Measurements from ENCODE around the gene INSIG1. TPM values are rescaled to one million over a fixed set of nuclear protein-coding genes. Genes with fewer than 3 reads are reported as not detected.
A peak's percentile ranks its signal among the peaks of the same experiment; 100 is the strongest.

The INSIG1 gene
- total and polyA plus RNA-seq, 10 donors: 15.8 to 61.8 (median 27.7) TPM

DNA sequence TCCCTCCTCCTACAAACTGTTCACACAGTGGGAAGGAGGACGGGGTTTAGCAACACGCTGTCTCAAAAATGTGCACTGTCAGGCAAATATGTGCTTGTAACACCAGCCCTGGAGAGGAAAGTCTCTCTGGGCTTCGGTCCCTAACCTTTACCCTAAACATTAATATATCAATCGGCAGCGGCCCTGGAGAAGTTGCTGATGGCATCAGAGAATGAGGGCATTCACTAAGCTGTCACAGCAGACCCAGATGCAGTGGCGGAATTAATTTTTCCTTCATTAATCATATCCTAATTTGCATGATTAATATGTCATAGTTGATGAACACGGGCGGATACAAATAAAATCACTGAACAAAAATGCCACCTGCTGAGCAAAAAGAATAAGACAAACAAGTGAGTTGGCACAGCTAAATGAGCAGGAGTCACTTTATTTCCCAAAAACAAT lies 45.2 kb upstream of the INSIG1 start:
- Histone ChIP-seq H3K27me3 (replicated peaks in 1 of 7) (peaks cover 0 to 36% (median 0%) of the 10 kb centered on the region in 7 donors), H3K4me3 (no peak overlapping the region), H3K27ac (no peak overlapping the region), H3K9me3 (no peaks in the 10 kb centered on the region), H3K4me1 (no peaks in the 10 kb centered on the region), H3K36me3 (no peaks in the 10 kb centered on the region)
- intact Hi-C loops (cut with DNase I; ENCODE audit: low total_unique reads): no loop called here
- TF ChIP-seq CTCF (IDR thresholded peaks at IDR 0.05 in 8 of 11, conservative IDR thresholded peaks at IDR 0.05 in 3 of 11): no peak
- no peak for TF ChIP-seq POLR2A (IDR thresholded peaks at IDR 0.05)
- TF ChIP-seq POLR2AphosphoS5 (IDR thresholded peaks at IDR 0.05): no peak
- peak; percentile 32 for DNase-seq
- 65 to 77% (median 68%) methylated on average over 8 of the region's 8 CpGs for WGBS, 5 donors

- peak; percentile 71 for DNase-seq
- Histone ChIP-seq H3K9me3 (no peaks in the 10 kb centered on the region), H3K36me3 (no peaks in the 10 kb centered on the region), H3K4me1 (no peaks in the 10 kb centered on the region), H3K27me3 (replicated peaks in 1 of 7) (peaks cover 0 to 36% (median 0%) of the 10 kb centered on the region in 7 donors), H3K4me3 (no peak overlapping the region), H3K27ac (no peak overlapping the region)
- intact Hi-C loops (cut with DNase I; ENCODE audit: low total_unique reads): no loop called here
- TF ChIP-seq CTCF (IDR thresholded peaks at IDR 0.05 in 8 of 11, conservative IDR thresholded peaks at IDR 0.05 in 3 of 11) (no peak), POLR2AphosphoS5 (IDR thresholded peaks at IDR 0.05) (no peak), POLR2A (IDR thresholded peaks at IDR 0.05) (no peak)
- WGBS, 5 donors: 65 to 81% (median 79%) methylated on average over 24 of the region's 24 CpGs
Observed at GRCh38 chr7:155252892-155253501, 44.7 kb upstream of the INSIG1 start.

DNA sequence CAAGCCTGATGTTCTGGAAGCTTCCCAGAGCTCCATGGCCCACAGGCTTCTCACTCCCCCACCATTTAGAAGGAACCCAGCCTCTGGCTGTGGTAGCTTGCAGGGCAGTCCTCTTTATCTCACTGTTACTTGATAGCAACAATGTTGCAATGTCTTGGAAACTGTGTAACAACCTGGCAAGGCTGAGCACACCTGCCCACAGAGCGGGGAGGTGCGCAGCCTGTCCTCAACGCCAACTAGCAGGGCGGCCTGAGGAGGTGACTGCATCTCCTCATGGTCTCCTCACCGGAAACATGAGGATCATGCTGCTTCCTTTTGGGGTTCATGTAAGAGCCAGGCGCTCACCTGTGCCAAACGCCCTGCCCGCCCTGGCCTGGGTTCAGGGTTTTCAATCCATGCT lies 43.7 kb upstream of the INSIG1 start:
- DNase-seq: peak; percentile 50
- WGBS, 5 donors: 90 to 98% (median 92%) methylated on average over 8 of the region's 8 CpGs

More for the DNA sequence above, 43.7 kb upstream of the INSIG1 start:
- peaks cover 0 to 36% (median 0%) of the 10 kb centered on the region in 7 donors for H3K27me3 ChIP-seq (replicated peaks in 1 of 7)
- H3K4me3 ChIP-seq: no peak overlapping the region
- intact Hi-C loops (cut with DNase I; ENCODE audit: low total_unique reads): no loop called here
- H3K27ac ChIP-seq: no peak overlapping the region
- no peaks in the 10 kb centered on the region for H3K9me3 ChIP-seq
- no peaks in the 10 kb centered on the region for H3K36me3 ChIP-seq
- TF ChIP-seq POLR2A (IDR thresholded peaks at IDR 0.05) (no peak), POLR2AphosphoS5 (IDR thresholded peaks at IDR 0.05) (no peak), CTCF (IDR thresholded peaks at IDR 0.05 in 8 of 11, conservative IDR thresholded peaks at IDR 0.05 in 3 of 11) (no peak)
- no peaks in the 10 kb centered on the region for H3K4me1 ChIP-seq
